HEK293 (cell line): ENCODE data around the gene FIP1L1.

Source experiments
- CTCF ChIA-PET: fragments of 350-600 bp; formaldehyde crosslinking; extraction: SDS; loops from one replicate; lab custom pipeline; 2021; ENCODE audit warnings: antibody characterized with exemption; lab: Yijun Ruan, JAX
- POLR2A ChIA-PET: fragments of 300-600 bp; formaldehyde crosslinking; extraction: SDS; loops from one replicate; lab custom pipeline; 2020; ENCODE audit warnings: antibody characterized with exemption, inconsistent platforms; lab: Yijun Ruan, JAX
- H3K27ac ChIP-seq: fragments of 200-500 bp; sonication (Bioruptor generic); 2 replicates; pipeline ENCODE4 v1.5.1; 2014; ENCODE audit warnings: low read depth, low read length, control low read depth, inconsistent platforms; ENCODE audit errors: extremely low read depth
- H3K36me3 ChIP-seq, 2 experiments: fragments of 200-500 bp in 1 of 2; sonication (Bioruptor generic) in 1 of 2; 1 replicate in 1 of 2; 2 replicates in 1 of 2; pipeline ENCODE4 v1.5.1; 2014 to 2017; ENCODE audit warnings: inconsistent platforms in 2 of 2, low read length in 2 of 2; ENCODE audit not compliant: control insufficient read depth in 2 of 2, insufficient read depth in 1 of 2
- H3K4me1 ChIP-seq: fragments of 200-500 bp; sonication (Bioruptor generic); 2 replicates; pipeline ENCODE4 v1.5.1; 2014; ENCODE audit warnings: mild to moderate bottlenecking, low read length, inconsistent platforms; ENCODE audit not compliant: control insufficient read depth, insufficient read depth
- H3K4me3 ChIP-seq: 2 replicates; pipeline ENCODE4 v1.5.1; 2011; ENCODE audit warnings: low read depth, mild to moderate bottlenecking, control low read depth, low read length, moderate library complexity
- H3K9me3 ChIP-seq: fragments of 200-500 bp; sonication (Bioruptor generic); 2 replicates; pipeline ENCODE4 v1.5.1; 2014; ENCODE audit warnings: low read depth, low read length, inconsistent platforms; ENCODE audit not compliant: control insufficient read depth, insufficient read depth
- GFI1B ChIP-seq: fragments of 450-650 bp; formaldehyde crosslinking; IDR thresholded peaks from 2 replicates; pipeline ENCODE4 v1.5.1; 2016; ENCODE audit warnings: missing biosample characterization, missing genetic modification characterization
- MEIS1 ChIP-seq: sonication (generic); formaldehyde crosslinking; IDR thresholded peaks from 2 replicates; pipeline ENCODE4 v1.8.1; 2022; ENCODE audit warnings: missing genetic modification reagents, mild to moderate bottlenecking, borderline replicate concordance
- MZF1 ChIP-seq: fragments of 450-650 bp; formaldehyde crosslinking; IDR thresholded peaks from 2 replicates; pipeline ENCODE4 v1.5.1; 2017; ENCODE audit warnings: missing biosample characterization, missing genetic modification characterization, borderline replicate concordance
- OSR2 ChIP-seq: fragments of 450-650 bp; formaldehyde crosslinking; IDR thresholded peaks from 2 replicates; pipeline ENCODE4 v1.5.1; 2016; ENCODE audit warnings: missing biosample characterization, missing genetic modification characterization
- SCRT2 ChIP-seq: fragments of 450-650 bp; formaldehyde crosslinking; IDR thresholded peaks from 2 replicates; pipeline ENCODE4 v1.5.1; 2016; ENCODE audit warnings: missing biosample characterization, missing genetic modification characterization
- SETDB1 ChIP-seq: IDR thresholded peaks from one replicate; pipeline ENCODE4 v1.6.1; 2017; ENCODE audit warnings: mild to moderate bottlenecking, low read length, moderate library complexity, mixed read lengths; ENCODE audit not compliant: insufficient read length
- YY1 ChIP-seq: fragments of 450-650 bp; formaldehyde crosslinking; IDR thresholded peaks from 2 replicates; pipeline ENCODE4 v1.5.1; 2018; ENCODE audit warnings: missing biosample characterization, missing genetic modification characterization
- ZNF132 ChIP-seq: fragments of 450-650 bp; formaldehyde crosslinking; IDR thresholded peaks from 2 replicates; pipeline ENCODE4 v1.5.1; 2017; ENCODE audit warnings: missing biosample characterization, missing genetic modification characterization, borderline replicate concordance
- ZNF133 ChIP-seq: fragments of 450-650 bp; formaldehyde crosslinking; IDR thresholded peaks from 2 replicates; pipeline ENCODE4 v1.5.1; 2016; ENCODE audit warnings: missing biosample characterization, missing genetic modification characterization
- ZNF138 ChIP-seq: fragments of 450-650 bp; formaldehyde crosslinking; IDR thresholded peaks from 2 replicates; pipeline ENCODE4 v1.5.1; 2016; ENCODE audit warnings: missing biosample characterization, missing genetic modification characterization, borderline replicate concordance
- ZNF155 ChIP-seq: fragments of 450-650 bp; formaldehyde crosslinking; IDR thresholded peaks from 2 replicates; pipeline ENCODE4 v1.5.1; 2016; ENCODE audit warnings: missing biosample characterization, missing genetic modification characterization
- ZNF223 ChIP-seq: fragments of 450-650 bp; formaldehyde crosslinking; IDR thresholded peaks from 2 replicates; pipeline ENCODE4 v1.5.1; 2016; ENCODE audit warnings: missing biosample characterization, missing genetic modification characterization
- ZNF335 ChIP-seq: fragments of 450-650 bp; formaldehyde crosslinking; conservative IDR thresholded peaks from 2 replicates; pipeline ENCODE4 v1.5.1; 2016; ENCODE audit warnings: missing biosample characterization, missing genetic modification characterization
- ZNF366 ChIP-seq: fragments of 450-650 bp; formaldehyde crosslinking; conservative IDR thresholded peaks from 2 replicates; pipeline ENCODE4 v1.5.1; 2016; ENCODE audit warnings: missing biosample characterization, missing genetic modification characterization
- ZNF610 ChIP-seq: fragments of 450-650 bp; formaldehyde crosslinking; IDR thresholded peaks from 2 replicates; pipeline ENCODE4 v1.5.1; 2016; ENCODE audit warnings: missing biosample characterization, missing genetic modification characterization, borderline replicate concordance
- ZNF623 ChIP-seq: fragments of 450-650 bp; formaldehyde crosslinking; IDR thresholded peaks from 2 replicates; pipeline ENCODE4 v1.5.1; 2016; ENCODE audit warnings: missing biosample characterization, missing genetic modification characterization
- ZNF624 ChIP-seq: fragments of 450-650 bp; formaldehyde crosslinking; IDR thresholded peaks from 2 replicates; pipeline ENCODE4 v1.5.1; 2017; ENCODE audit warnings: missing biosample characterization, missing genetic modification characterization
- ZNF660 ChIP-seq: fragments of 450-650 bp; IDR thresholded peaks from 2 replicates; pipeline ENCODE4 v1.5.1; 2018; ENCODE audit warnings: missing biosample characterization, mild to moderate bottlenecking, missing genetic modification characterization
- ZNF707 ChIP-seq: fragments of 450-650 bp; formaldehyde crosslinking; IDR thresholded peaks from 2 replicates; pipeline ENCODE4 v1.5.1; 2016; ENCODE audit warnings: missing biosample characterization, missing genetic modification characterization
- ZXDB ChIP-seq: fragments of 450-650 bp; formaldehyde crosslinking; IDR thresholded peaks from 2 replicates; pipeline ENCODE4 v1.5.1; 2016; ENCODE audit warnings: missing biosample characterization, missing genetic modification characterization
- TF ChIP-seq, protein P1 (sequence below): fragments of 450-650 bp; formaldehyde crosslinking; IDR thresholded peaks from 2 replicates; pipeline ENCODE4 v1.5.1; 2017; ENCODE audit warnings: missing biosample characterization, mild to moderate bottlenecking, missing genetic modification characterization, moderate library complexity
- TF ChIP-seq, protein P2 (sequence below): fragments of 450-650 bp; formaldehyde crosslinking; IDR thresholded peaks from 2 replicates; pipeline ENCODE4 v1.5.1; 2016; ENCODE audit warnings: missing biosample characterization, missing genetic modification characterization
- TF ChIP-seq, protein P3 (sequence below): fragments of 450-650 bp; formaldehyde crosslinking; IDR thresholded peaks from 2 replicates; pipeline ENCODE4; 2016; ENCODE audit warnings: missing biosample characterization, missing genetic modification characterization
- TF ChIP-seq, protein P4 (sequence below): fragments of 450-650 bp; formaldehyde crosslinking; IDR thresholded peaks from 2 replicates; pipeline ENCODE4 v1.5.1; 2016; ENCODE audit warnings: missing biosample characterization, missing genetic modification characterization, low read depth
- TF ChIP-seq, protein P5 (sequence below): fragments of 450-650 bp; formaldehyde crosslinking; IDR thresholded peaks from 2 replicates; pipeline ENCODE4 v1.5.1; 2016; ENCODE audit warnings: missing biosample characterization, missing genetic modification characterization

FIP1L1 gene

DNA sequence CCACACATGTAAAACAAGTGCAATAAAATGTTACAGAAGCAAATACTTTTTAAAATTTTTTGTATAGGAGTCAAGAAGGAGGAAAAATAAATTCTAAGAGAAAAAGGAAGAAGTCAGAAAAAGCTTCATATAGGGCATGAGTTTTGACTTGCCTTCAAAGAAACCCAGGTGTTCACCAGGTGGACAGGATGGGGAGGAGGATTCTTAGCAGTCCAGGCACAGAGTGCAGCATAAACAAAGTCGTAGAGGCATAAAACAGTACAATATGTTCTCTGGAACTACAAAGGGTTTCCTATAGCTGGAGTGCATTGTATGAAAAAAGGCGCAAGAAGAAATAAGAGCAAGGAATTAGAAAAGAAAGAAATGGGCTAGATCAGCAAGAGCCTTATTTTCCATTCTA, 9.7 kb upstream of the FIP1L1 start:
- TF ChIP-seq, protein P1, sequence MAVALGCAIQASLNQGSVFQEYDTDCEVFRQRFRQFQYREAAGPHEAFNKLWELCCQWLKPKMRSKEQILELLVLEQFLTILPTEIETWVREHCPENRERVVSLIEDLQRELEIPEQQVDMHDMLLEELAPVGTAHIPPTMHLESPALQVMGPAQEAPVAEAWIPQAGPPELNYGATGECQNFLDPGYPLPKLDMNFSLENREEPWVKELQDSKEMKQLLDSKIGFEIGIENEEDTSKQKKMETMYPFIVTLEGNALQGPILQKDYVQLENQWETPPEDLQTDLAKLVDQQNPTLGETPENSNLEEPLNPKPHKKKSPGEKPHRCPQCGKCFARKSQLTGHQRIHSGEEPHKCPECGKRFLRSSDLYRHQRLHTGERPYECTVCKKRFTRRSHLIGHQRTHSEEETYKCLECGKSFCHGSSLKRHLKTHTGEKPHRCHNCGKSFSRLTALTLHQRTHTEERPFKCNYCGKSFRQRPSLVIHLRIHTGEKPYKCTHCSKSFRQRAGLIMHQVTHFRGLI (tag by site-specific recombination), result no peak
- TF ChIP-seq ZNF707 (tag by site-specific recombination) (no peak), ZNF335 (tag by site-specific recombination) (no peak), ZNF132 (tag by site-specific recombination) (no peak), ZXDB (tag by site-specific recombination) (no peak), GFI1B (tag by site-specific recombination) (no peak), ZNF623 (no peak), SETDB1 (no peak), SCRT2 (tag by site-specific recombination) (no peak), ZNF660 (tag by site-specific recombination) (no peak), ZNF366 (tag by site-specific recombination) (no peak), ZNF155 (tag by site-specific recombination) (no peak)
- TF ChIP-seq, protein P2, sequence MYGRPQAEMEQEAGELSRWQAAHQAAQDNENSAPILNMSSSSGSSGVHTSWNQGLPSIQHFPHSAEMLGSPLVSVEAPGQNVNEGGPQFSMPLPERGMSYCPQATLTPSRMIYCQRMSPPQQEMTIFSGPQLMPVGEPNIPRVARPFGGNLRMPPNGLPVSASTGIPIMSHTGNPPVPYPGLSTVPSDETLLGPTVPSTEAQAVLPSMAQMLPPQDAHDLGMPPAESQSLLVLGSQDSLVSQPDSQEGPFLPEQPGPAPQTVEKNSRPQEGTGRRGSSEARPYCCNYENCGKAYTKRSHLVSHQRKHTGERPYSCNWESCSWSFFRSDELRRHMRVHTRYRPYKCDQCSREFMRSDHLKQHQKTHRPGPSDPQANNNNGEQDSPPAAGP (tag by site-specific recombination), result no peak
- TF ChIP-seq, protein P3, sequence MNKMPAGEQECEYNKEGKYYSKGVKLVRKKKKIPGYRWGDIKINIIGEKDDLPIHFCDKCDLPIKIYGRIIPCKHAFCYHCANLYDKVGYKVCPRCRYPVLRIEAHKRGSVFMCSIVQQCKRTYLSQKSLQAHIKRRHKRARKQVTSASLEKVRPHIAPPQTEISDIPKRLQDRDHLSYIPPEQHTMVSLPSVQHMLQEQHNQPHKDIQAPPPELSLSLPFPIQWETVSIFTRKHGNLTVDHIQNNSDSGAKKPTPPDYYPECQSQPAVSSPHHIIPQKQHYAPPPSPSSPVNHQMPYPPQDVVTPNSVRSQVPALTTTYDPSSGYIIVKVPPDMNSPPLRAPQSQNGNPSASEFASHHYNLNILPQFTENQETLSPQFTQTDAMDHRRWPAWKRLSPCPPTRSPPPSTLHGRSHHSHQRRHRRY (tag by site-specific recombination), result no peak
- H3K9me3 ChIP-seq, result no peaks in the 10 kb centered on the region
- CTCF ChIA-PET, result no interaction called here
- POLR2A ChIA-PET, result no interaction called here
- no peaks in the 10 kb centered on the region for H3K4me1 ChIP-seq
- no peak overlapping the region for H3K27ac ChIP-seq
- no peaks in the 10 kb centered on the region for H3K36me3 ChIP-seq
- no peak overlapping the region for H3K4me3 ChIP-seq

DNA sequence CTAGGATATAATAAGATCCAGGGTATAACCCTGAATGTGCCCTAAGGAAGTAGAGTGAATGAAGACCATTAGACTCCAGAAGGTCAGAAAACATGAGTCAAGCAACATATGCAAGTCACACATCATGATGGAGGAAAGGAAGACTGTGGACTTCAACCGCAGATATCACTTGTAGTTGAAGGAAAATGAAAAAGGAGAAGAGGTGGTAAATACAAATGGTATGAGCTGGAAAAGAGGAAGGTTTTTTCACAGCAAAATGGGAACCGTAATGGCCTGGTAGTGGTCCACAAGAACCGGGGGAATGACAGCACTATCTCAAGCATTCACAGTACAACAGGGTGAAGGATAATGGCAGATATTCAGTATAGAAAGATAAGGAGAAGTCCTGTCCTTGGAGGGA, 6.4 kb upstream of the FIP1L1 start:
- no peaks in the 10 kb centered on the region for H3K9me3 ChIP-seq
- H3K4me3 ChIP-seq, result no peak overlapping the region
- no peaks in the 10 kb centered on the region for H3K36me3 ChIP-seq
- CTCF ChIA-PET, result no interaction called here
- POLR2A ChIA-PET, result no interaction called here
- H3K4me1 ChIP-seq, result no peaks in the 10 kb centered on the region
- TF ChIP-seq ZNF133 (tag by site-specific recombination) (no peak), ZNF624 (tag by site-specific recombination) (no peak), OSR2 (tag by site-specific recombination) (no peak), ZNF138 (tag by site-specific recombination) (no peak), YY1 (tag by site-specific recombination) (no peak), ZNF223 (tag by site-specific recombination) (no peak), MEIS1 (CRISPR knock-in tag) (no peak), ZNF610 (tag by site-specific recombination) (no peak), ZNF335 (tag by site-specific recombination) (no peak), MZF1 (no peak)
- TF ChIP-seq, protein P4, sequence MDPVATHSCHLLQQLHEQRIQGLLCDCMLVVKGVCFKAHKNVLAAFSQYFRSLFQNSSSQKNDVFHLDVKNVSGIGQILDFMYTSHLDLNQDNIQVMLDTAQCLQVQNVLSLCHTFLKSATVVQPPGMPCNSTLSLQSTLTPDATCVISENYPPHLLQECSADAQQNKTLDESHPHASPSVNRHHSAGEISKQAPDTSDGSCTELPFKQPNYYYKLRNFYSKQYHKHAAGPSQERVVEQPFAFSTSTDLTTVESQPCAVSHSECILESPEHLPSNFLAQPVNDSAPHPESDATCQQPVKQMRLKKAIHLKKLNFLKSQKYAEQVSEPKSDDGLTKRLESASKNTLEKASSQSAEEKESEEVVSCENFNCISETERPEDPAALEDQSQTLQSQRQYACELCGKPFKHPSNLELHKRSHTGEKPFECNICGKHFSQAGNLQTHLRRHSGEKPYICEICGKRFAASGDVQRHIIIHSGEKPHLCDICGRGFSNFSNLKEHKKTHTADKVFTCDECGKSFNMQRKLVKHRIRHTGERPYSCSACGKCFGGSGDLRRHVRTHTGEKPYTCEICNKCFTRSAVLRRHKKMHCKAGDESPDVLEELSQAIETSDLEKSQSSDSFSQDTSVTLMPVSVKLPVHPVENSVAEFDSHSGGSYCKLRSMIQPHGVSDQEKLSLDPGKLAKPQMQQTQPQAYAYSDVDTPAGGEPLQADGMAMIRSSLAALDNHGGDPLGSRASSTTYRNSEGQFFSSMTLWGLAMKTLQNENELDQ (tag by site-specific recombination), result no peak
- TF ChIP-seq, protein P5, sequence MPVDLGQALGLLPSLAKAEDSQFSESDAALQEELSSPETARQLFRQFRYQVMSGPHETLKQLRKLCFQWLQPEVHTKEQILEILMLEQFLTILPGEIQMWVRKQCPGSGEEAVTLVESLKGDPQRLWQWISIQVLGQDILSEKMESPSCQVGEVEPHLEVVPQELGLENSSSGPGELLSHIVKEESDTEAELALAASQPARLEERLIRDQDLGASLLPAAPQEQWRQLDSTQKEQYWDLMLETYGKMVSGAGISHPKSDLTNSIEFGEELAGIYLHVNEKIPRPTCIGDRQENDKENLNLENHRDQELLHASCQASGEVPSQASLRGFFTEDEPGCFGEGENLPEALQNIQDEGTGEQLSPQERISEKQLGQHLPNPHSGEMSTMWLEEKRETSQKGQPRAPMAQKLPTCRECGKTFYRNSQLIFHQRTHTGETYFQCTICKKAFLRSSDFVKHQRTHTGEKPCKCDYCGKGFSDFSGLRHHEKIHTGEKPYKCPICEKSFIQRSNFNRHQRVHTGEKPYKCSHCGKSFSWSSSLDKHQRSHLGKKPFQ (tag by site-specific recombination), result no peak
- TF ChIP-seq, all 188 proteins: peak for 0
- H3K27ac ChIP-seq, result no peak overlapping the region
